ENCODE results near the gene LRIT3. TPM values are rescaled to one million over a fixed set of nuclear protein-coding genes. Genes with fewer than 3 reads are reported as not detected.

Gene LRIT3
- total and polyA plus RNA-seq, 2 donors (not counting 3 experiments of a cell fraction or from before 2014, with no cell fraction given) = 0.06 to 0.13 TPM

GRCh38 chr4:109910256-109910655 lies 62.3 kb downstream of the LRIT3 start:
- Histone ChIP-seq H3K4me1 (ENCODE audit: control insufficient read depth, extremely low read depth, insufficient read depth, low read length) (no peaks in the 10 kb centered on the region), H3K27ac (ENCODE audit: insufficient read depth, low read depth, low read length) (no peak overlapping the region), H3K27me3 (ENCODE audit: control insufficient read depth in 2 of 2, insufficient read depth in 2 of 2, low read length in 2 of 2) (peaks cover 0 to 4% of the 10 kb centered on the region in 2 experiments), H3K4me3 (replicated peaks in 1 of 3; ENCODE audit: insufficient read depth in 1 of 3, low read depth in 1 of 3, low read length in 3 of 3) (no peak overlapping the region), H3K9me3 (replicated peaks; ENCODE audit: control insufficient read depth, insufficient read depth, low read length) (no peaks in the 10 kb centered on the region), H3K4me2 (ENCODE audit: insufficient read depth, low read length) (no peak overlapping the region), H2AFZ (ENCODE audit: low read depth, low read length) (no peak overlapping the region), H3K9ac (replicated peaks; ENCODE audit: extremely low read depth, insufficient read depth, low read length) (no peak overlapping the region), H3K9me1 (replicated peaks; ENCODE audit: control insufficient read depth, extremely low read depth, insufficient read depth, low read length) (no peaks in the 10 kb centered on the region), H4K20me1 (replicated peaks; ENCODE audit: control insufficient read depth, extremely low read depth, insufficient read depth, low read length) (no peaks in the 10 kb centered on the region), H3K36me3 (ENCODE audit: control insufficient read depth in 2 of 2, extremely low read depth in 1 of 2, insufficient read depth in 2 of 2, low read length in 2 of 2) (no peaks in the 10 kb centered on the region), H3K79me2 (ENCODE audit: control insufficient read depth, insufficient read depth, low read length) (no peaks in the 10 kb centered on the region)
- ChIA-PET CTCF (interaction anchor here (1.1 to 1.5 kb wide), 2 partner anchors 14 to 32 kb away, joined by 3 to 4 read pairs; no protein-coding TSS in a partner anchor), POLR2A (no interaction called here)
- TF ChIP-seq FOS (IDR thresholded peaks at IDR 0.05; ENCODE audit: borderline replicate concordance, insufficient read depth, low read length) (no peak), EZH2 (IDR thresholded peaks at IDR 0.05; ENCODE audit: borderline replicate concordance, low read depth, low read length, severe bottlenecking) (no peak), MYC (IDR thresholded peaks at IDR 0.05; ENCODE audit: low read depth, low read length) (no peak), POLR2AphosphoS5 (IDR thresholded peaks at IDR 0.05; ENCODE audit: insufficient read depth, low read depth, low read length) (no peak)
- TF ChIP-seq, protein P1, sequence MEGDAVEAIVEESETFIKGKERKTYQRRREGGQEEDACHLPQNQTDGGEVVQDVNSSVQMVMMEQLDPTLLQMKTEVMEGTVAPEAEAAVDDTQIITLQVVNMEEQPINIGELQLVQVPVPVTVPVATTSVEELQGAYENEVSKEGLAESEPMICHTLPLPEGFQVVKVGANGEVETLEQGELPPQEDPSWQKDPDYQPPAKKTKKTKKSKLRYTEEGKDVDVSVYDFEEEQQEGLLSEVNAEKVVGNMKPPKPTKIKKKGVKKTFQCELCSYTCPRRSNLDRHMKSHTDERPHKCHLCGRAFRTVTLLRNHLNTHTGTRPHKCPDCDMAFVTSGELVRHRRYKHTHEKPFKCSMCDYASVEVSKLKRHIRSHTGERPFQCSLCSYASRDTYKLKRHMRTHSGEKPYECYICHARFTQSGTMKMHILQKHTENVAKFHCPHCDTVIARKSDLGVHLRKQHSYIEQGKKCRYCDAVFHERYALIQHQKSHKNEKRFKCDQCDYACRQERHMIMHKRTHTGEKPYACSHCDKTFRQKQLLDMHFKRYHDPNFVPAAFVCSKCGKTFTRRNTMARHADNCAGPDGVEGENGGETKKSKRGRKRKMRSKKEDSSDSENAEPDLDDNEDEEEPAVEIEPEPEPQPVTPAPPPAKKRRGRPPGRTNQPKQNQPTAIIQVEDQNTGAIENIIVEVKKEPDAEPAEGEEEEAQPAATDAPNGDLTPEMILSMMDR (IDR thresholded peaks at IDR 0.05; ENCODE audit: extremely low read depth in 1 of 2, insufficient read depth in 1 of 2, low read depth in 1 of 2, low read length in 2 of 2) = no peak
- intact Hi-C loops (cut with micrococcal nuclease) (no loop called here), dilution Hi-C loops (cut with MboI; ENCODE audit: extremely low pct_ligation_motif_present, low sequenced_read_pairs) (no loop called here)
- FAIRE-seq = no peak
- DNase-seq (ENCODE audit: low read depth, low spot score) = no peak
- no TSS peak for BruUV-seq (replicated peaks)
